GM10847 (cell line): ENCODE measurements around the gene RFTN2.

Experiments
- POLR2A ChIP-seq: IDR thresholded peaks from 2 replicates; pipeline ENCODE4 v1.6.1; 2011; ENCODE audit not compliant: insufficient read length; ENCODE audit errors: extremely low read depth

Gene RFTN2

GRCh38 chr2:197675246-197675645 lies at the start of gene RFTN2:
Gene RFTN2 (minus strand): TSS chr2:197675587. CDS start chr2:197675458, 129 bp downstream.
- TF ChIP-seq POLR2A, result no peak

DNA sequence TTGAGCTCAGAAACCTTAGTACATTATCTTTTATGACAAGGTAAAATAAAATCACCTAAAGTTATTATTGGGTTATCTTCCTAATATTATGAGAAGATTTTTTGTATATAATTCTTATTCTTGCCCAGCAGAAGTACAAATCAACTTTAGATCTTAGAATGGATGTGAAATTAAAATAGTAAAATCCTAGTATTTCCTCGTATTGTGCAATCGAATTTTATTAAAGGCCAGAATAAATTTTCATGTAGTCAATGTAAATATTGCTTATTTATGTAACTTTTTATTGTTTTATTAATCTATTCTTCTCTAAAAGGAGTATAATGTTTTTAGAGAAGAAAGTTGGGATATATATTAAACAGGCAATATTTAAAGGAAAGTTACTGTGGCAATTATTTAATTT lies 42.5 kb upstream of the RFTN2 start:
- TF ChIP-seq POLR2A, result no peak

DNA sequence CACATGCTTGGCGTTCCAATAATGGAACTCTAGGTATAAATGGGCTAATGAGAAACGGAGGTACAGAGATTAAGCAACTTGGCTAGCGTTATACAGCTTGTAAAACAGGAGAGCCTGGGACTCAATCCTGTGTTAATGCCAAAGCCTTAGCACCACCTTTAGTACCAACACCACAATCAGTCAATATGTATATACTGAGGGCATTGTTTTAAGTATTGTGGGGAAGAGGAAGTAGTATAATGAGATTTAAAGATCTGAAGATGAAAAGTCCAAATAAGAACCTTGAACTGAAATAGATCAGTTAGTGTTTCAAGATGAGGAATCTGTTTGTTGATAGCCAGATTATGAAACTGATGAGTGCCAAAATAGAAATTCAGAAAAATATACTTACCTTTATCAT lies 37.9 kb upstream of the RFTN2 start:
- no peak for TF ChIP-seq POLR2A

DNA sequence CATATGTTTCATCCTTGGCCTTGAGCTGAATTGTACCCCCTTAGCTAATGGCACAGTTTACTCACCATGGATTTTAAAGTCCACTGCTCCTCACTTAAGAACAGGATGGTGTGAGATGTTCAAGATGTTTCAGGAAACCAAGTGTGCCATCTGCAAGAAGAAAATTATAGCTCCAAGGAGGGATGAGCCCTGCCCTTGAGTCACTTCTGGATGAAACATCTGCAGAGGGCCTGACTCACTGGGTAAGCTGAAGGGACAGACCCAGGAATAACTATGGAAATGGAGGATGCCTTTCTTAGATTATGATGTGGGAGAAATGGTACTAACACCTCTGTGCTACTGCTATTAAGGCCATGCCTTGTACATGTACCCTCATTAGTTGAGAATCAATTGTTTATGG lies 36.2 kb upstream of the RFTN2 start:
- no peak for TF ChIP-seq POLR2A

DNA sequence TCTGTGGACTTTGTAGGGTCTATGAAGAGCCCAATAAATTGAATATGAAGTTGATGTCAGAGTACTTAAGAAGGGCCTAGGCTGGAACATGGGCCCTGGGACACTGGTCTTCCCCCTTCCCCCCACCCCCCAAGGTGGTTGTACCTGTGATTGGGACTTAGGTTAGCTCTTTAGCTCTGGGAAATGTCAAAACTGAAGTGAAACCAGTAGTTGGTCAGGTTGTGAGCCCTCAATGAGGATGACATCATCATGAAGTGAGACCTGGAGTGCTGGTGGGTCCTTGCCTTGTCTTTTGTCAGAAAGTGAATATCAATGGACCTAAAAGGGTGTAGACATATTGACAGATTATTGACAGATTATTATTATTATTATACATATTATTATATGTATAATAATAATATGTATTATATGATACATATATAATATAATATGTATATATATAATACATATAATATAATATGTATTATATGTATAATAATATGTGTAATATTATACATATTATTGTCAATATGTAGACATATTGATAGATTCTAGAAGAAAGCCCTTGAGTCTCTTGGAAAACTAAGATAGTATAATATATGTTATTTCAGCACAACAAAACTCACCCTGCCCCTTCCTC lies 35.1 kb upstream of the RFTN2 start:
- TF ChIP-seq POLR2A, result no peak

GRCh38 chr2:197708331-197708730 lies 32.9 kb upstream of the RFTN2 start:
- no peak for TF ChIP-seq POLR2A

- TF ChIP-seq POLR2A, result no peak
These were observed 32.2 kb upstream of the RFTN2 start for GRCh38 chr2:197707316-197708213.

DNA sequence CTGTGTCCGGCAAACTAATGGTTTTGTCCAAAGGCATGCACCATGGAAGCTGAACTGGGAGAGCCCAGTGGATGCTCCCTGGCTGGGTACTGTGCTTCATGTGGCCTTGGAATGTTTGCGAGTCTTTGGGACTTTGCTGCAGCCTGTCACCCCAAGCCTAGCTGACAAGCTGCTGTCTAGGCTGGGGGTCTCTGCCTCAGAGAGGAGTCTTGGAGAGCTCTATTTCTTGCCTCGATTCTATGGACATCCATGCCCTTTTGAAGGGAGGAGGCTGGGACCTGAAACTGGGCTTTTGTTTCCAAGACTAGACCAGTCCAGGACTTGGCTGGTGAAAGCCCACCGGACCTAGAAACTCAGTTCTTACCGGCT lies 31.4 kb upstream of the RFTN2 start:
- no peak for TF ChIP-seq POLR2A

- no peak for TF ChIP-seq POLR2A
These were observed 30.8 kb upstream of the RFTN2 start for GRCh38 chr2:197705912-197706838.

DNA sequence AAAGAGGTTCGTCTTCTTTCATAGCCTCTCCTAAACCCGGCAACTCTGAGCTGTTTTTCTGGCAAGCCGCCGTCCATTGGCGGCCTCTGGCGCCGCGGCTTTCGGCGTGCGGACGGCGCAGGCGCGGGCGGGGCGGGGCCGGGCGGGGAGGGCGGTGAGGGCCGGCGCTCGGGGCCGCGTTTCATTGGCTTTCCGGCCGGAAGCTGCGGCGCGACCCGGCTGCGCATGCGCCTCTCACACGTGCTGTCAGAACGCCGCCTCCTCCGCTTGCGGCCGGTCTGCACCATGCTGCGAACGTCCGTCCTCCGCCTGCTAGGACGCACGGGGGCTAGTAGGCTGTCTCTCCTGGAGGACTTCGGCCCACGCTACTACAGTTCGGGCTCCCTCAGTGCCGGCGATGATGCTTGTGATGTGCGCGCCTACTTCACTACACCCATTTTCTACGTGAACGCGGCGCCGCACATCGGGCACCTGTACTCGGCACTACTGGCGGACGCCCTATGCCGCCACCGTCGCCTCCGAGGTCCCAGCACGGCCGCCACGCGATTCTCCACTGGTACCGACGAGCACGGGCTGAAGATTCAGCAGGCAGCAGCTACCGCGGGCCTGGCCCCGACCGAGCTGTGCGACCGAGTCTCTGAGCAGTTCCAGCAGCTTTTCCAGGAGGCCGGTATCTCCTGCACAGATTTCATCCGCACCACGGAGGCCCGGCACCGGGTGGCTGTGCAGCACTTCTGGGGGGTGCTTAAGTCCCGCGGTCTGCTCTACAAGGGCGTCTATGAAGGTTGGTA lies 29.9 kb upstream of the RFTN2 start, which contains the start of gene MARS2:
Gene MARS2, plus strand, starts transcription at position 249 of the 791 bp plus-strand sequence. Its CDS starts 37 bp downstream, at position 286.
- TF ChIP-seq POLR2A, result peak; percentile 91

GRCh38 chr2:197704434-197705120 lies 29.2 kb upstream of the RFTN2 start:
- TF ChIP-seq POLR2A, result no peak

- no peak for TF ChIP-seq POLR2A
These were observed 25.6 kb upstream of the RFTN2 start for GRCh38 chr2:197700960-197701359.

DNA sequence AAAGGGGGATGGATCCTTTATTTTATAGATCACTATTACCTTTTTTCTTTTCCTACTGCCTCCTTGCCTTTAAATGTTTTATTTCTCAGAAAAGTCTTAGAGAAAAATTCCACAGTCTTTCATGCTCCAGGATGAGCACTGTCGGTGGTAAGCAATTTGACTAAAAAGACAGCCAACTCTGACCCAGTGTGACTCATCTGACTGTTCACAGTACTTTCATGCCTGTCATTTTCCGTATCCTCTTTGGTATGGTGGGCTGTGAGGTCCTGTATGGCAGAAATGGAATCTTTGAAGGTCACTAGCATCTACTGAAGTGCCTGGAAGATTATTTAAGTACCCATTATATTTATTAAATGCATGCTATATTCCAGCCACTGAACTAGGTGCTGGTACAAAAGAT lies 2.1 kb upstream of the RFTN2 start:
- TF ChIP-seq POLR2A, result no peak

DNA sequence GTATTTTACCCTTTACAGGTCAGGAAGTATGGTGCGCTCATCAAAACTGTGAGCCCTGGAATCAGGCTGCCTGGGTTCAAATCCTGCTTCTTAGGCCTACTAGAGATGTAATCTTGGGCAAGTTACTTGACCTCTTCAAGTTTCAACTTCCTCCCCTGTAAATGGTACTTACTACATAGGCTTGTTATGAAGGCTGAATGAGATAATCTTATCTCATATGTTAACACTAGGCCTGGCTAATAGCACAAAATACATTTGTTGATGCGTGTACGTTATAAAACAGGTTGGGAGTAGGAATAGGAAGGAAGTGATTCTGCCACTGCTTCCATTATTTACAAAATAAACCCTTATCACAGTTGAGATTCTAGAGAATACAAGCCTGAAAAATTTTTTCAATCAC lies 1.7 kb upstream of the RFTN2 start:
- no peak for TF ChIP-seq POLR2A

GRCh38 chr2:197675711-197676188 lies 363 bp upstream of the RFTN2 start:
- no peak for TF ChIP-seq POLR2A
